Testis (tissue), 2 donors: ENCODE results near the gene CHST13.

Source experiments
- POLR2A ChIP-seq: fragments of 450-650 bp; IDR thresholded peaks from one replicate; pipeline ENCODE4 v1.6.1; 2017; ENCODE audit warnings: antibody characterized with exemption, mild to moderate bottlenecking, moderate library complexity
- TF ChIP-seq, protein P1 (sequence below), 3 experiments: fragments of 450-650 bp in 2 of 3; fragments of 200-600 bp in 1 of 3; sonication (generic) in 1 of 3; IDR thresholded peaks; one replicate each; pipeline ENCODE4 v1.5.1; 2016 to 2019; ENCODE audit warnings: antibody characterized with exemption in 3 of 3, mild to moderate bottlenecking in 2 of 3, moderate library complexity in 1 of 3

DNA sequence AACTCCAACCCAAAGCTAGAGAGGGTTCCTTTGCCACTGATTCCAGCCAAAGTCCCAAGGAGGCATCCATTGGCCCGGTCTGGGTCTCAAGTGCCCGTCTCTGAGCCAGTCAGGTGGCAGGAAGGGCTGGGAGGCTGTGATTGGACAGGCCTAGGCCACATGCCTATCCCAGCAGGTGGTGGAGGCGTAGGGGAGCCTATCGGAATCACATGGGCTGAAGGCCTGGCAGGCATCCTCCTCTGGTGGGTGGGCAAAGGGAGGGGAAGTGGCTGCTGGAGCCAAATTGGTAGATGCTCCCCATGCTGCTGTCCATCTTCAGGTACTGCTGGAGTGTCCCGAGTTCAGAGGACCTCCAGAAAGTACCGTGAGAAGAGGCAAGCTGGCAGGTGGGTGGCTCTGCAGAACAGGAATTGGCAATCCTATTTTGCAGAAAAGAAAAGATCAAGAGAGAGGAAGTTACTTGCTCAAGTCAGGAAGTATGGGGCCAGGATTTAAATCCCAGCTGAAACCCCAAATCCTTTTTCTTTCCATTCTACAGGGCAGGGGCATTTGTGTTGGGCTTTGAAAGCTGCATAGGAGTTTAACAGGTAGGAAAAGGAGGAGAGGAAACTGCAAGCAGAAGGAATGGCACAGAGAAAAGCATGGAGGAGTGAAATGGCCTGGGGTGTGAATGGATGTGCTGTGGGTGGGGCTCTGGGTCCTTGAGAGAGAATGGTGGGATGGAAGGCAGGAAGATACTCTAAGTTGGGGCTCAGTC, 3.7 kb downstream of the CHST13 start:
- no peak for TF ChIP-seq POLR2A
- TF ChIP-seq, protein P1, sequence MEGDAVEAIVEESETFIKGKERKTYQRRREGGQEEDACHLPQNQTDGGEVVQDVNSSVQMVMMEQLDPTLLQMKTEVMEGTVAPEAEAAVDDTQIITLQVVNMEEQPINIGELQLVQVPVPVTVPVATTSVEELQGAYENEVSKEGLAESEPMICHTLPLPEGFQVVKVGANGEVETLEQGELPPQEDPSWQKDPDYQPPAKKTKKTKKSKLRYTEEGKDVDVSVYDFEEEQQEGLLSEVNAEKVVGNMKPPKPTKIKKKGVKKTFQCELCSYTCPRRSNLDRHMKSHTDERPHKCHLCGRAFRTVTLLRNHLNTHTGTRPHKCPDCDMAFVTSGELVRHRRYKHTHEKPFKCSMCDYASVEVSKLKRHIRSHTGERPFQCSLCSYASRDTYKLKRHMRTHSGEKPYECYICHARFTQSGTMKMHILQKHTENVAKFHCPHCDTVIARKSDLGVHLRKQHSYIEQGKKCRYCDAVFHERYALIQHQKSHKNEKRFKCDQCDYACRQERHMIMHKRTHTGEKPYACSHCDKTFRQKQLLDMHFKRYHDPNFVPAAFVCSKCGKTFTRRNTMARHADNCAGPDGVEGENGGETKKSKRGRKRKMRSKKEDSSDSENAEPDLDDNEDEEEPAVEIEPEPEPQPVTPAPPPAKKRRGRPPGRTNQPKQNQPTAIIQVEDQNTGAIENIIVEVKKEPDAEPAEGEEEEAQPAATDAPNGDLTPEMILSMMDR (IDR thresholded peaks at IDR 0.05), result no peak
